Hematopoietic multipotent progenitor cell (in vitro differentiated cells): ENCODE measurements around the gene ITPKB. TPM values are rescaled to one million over a fixed set of nuclear protein-coding genes. Genes with fewer than 3 reads are reported as not detected.
A peak's percentile ranks its signal among the peaks of the same experiment; 100 is the strongest.
"Not testable (repeated sequence)": the region's sequence is repeated elsewhere in the genome, so short reads cannot be mapped to it uniquely, and the experiment has no call there.

ENCODE experiments used
- DNase-seq, 3 donors: peaks; one replicate each; pipeline ENCODE4 v3.0.0-alpha.2; 2011 to 2015; ENCODE audit warnings: low read depth in 2 of 3, low spot score in 2 of 3
- total RNA-seq: library from RNA; depleted of rRNA; stranded (reverse); fragments of >200 nt; gene quantifications from one replicate; pipeline ENCODE4 v1.2.3, GENCODE V29; 2012

ITPKB gene
- total RNA-seq, 1 donor, result 21.8 TPM

DNA sequence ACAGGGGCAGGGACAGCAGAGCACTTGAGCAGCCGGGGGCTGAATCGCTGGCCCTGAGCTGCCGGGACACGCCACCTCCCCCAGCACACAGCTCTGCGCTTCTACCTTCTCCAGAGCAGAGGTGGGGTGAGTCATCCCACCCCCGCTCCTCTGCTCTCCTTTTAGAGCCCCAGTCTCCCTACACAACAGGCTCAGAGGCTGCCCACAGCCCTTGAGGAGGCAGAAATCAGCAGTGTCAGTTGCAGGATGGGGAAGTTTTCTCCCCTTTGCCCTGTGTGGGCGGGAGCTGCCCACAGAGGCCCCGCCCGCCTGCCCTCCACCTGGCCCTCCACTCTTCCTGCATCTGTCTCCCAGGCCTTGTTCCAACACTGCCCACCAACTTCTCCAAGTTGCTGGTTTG lies 95.9 kb downstream of the ITPKB start:
- peak in 2 of 3 donors; percentile 83 to 86 for DNase-seq

DNA sequence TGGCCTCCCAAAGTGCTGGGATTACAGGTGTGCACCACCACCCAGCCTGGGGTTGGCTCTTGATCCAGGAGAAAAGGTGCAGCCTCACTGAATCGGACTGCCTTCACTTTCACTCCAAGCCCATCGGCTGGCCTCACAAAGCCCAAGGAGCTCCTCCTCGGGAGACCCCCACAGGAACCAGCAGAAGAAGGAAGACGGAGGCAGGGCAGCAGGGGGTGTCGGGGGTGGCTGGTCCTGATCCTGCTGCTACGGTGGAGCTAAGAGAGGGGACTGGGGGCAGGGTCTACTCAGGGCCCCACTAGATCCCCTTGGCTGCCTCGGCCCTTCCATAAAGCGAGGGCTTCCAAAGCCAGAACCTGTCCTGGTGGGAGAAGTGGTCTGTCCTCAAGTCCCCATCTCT lies 96.7 kb downstream of the ITPKB start:
- DNase-seq, result no peak

DNA sequence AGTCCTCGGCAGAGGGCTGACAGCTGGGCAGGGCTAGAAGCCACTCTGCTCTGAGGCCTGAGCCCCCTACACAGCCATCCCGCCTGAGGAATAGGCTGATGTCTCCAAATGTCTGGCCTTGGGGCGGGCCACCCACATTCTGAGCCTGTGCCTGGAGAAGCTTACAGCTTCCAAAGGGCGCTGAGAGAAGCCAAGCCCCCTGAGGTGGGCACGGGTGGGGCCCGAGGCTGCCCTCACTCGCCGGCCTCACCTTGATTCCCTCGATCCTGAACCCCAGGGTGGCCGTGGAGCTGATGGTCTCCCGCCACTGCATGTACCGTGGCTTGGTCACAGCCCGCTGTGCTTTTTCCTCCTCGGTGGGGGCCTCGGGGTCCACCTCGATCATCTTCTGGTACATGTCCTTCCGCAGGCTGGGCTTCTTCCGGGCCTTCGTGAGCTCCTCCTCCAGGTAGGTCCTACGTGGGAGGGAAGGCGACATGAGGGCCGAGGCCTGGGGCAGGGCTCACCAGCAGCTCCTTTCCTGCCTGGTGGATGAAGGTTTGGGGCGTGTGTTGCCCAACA lies 97.3 kb downstream of the ITPKB start:
- no peak for DNase-seq

DNA sequence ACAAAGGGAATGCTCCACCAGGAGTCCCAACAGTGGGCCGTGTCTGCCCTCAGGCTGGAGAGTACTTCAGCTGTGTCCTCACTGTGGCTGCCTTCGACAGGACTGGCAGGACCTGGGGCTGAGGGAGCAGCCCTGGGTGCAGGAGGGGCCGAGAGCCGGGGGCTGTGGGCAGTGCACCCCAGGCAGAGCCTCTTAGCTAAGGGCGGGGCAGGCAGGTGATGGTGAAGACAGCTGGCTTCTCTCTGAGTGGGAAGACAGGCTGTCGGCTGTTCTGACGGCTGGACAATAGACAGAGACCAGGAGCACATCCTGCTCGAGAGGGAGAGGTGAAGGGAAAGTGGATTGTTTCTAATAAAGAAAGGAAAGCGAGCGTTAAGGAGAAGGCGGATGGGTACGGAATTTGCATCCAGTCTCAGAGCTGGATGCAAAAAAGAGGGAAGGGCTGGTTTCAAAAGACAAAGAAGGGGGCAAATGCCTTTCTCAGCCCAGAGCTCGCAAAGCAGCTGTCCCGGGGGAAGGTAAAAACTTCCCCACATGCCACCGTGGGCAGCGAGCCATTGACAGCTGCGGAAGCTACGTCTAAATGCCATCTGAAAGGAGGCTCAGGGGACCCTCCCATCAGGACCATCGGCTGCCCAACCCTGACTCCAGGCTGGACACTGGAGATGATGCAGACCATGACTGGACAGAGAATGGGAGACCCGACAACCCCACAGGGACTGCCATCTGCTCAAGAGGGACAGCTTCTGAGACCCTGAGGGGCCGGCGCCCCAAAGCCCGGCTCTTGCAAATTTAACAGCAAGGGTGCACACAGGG lies 98.6 kb downstream of the ITPKB start:
- no peak for DNase-seq

DNA sequence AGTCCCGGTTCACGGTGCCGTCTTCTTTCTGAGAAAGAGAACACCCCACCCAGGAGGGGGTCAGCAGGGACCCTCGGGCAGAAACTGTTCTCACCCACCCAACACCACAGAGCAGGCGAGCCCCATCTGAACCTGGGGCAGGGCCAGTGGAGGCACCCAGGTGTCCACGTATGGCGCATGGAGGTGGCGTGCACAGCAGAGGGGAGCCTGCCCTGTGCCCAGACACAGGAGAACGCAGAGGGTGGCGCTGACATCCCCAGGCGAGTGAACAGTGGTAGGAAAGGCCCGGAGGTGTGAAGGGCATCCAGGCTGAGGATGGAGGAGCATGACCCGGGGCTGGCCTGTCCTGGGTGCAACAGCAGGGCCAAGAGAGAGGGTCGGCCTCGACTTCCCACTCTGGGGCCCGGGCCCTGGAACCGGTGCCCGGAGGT lies 99.4 kb downstream of the ITPKB start:
- no peak for DNase-seq

DNA sequence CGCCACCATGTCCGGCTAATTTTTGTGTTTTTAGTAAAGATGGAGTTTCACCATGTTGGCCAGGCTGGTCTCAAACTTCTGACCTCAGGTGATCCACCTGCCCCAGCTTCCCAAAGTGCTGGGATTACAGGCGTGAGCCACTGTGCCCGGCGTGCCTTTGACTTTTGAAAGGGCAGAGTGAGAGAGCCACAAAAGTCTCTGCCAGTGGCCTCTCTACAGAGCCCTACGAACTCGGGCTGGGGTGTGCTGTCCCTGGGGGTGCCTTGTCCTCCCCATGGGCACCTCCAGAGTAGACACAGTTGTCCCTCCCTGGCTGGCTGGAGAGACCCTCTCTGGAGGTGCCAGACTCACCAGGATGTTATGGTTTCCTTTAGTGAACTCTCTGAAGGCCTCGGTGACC lies 99.9 kb downstream of the ITPKB start:
- not testable (repeated sequence) for DNase-seq

DNA sequence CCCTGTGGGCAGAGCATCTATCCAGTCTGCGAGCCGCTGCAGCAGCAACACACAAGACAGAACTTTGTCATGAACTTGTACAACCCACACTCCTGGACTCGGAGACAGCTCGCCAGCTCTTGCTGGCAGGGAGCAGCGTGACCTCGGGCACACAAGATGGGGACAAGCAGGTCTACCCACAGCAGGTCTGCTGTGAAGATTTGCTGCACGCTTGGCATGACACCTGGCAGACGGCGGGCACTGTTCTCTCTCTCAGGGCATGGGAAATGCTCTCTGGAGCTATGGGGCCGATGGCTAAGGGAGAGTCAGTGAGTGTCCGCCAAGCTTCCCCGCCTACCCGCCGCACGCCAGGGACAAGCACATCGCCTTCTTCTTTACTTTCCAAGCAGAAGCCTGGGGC lies 100.5 kb downstream of the ITPKB start:
- DNase-seq, result no peak

DNA sequence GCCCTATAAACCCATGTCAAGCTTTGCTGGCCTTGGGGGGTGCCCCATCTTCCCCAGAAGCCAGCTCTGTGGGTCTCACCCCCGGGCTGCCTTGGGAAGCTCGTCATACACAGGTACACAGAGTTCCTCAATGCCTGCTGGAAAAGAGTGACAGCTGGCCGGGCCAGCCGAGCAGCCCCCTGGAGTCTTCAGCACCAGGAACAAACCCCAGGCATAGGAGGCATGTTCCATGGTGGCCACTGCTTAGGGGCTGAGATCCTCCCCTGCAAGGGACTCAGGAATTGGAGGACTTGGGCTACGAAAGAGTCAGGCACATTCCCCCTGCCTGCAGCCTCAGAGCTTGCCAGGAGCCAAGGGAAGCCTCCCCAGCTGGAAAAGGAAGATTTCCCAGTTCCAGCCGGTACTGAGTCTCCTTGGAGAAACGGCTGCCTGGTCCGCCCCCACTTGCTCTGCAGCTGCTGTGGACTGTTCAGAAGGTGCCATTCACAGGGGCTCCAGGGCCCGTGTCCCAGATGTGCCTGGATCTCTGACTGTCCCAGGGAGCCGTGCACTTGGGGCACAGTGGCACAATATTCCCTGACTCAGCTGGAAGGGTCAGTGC lies 101.0 kb downstream of the ITPKB start:
- no peak for DNase-seq

DNA sequence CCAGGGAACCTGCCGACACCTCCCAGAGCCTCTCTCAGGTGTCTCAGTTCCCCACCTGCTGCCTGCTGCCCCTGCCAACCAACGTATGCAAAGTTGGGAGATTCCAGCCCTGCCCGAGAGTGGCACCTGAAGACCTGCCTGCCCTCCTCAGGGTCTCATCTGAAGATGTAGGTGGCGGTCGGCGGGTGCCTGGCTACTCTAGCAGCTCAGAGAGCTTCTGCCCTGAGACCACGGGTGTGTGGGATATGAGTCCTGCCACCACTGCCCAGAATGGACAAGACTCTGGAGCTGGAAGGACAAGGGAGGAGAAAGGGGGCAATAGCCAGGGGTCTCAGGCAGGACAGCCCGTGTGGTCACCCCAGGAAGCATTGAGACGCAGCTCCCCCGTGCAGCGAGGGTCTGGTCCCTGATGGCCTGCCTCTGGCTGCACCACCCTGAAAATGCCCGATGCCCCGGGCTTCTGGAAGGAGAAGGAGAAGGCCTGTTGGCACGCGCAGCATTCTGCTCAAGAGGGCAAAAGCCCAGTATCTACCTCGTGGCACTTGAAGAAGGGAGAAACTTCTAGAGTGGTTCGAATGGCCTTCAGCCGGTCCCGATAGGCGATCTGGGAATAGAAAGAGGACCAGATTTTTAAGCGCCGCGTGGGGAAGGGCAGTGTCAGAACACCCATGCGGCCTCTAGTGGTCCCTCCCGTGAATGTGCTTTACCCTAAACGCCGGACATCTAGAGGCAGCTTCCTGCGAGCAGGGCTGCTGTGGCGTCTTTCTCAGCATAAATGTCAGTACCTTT lies 101.7 kb downstream of the ITPKB start:
- DNase-seq, result no peak

DNA sequence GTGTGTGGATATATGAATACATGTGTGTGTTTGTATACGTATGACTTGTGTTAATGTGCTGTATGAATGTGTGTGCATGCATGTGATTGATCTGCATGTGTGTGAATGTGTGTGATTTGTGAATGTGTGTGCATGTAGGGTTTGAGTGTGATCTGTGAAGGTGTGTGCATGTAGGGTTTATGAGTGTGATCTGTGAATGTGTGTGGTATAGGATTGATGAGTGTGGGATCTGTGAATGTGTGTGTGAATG lies 102.3 kb downstream of the ITPKB start:
- no peak for DNase-seq

DNA sequence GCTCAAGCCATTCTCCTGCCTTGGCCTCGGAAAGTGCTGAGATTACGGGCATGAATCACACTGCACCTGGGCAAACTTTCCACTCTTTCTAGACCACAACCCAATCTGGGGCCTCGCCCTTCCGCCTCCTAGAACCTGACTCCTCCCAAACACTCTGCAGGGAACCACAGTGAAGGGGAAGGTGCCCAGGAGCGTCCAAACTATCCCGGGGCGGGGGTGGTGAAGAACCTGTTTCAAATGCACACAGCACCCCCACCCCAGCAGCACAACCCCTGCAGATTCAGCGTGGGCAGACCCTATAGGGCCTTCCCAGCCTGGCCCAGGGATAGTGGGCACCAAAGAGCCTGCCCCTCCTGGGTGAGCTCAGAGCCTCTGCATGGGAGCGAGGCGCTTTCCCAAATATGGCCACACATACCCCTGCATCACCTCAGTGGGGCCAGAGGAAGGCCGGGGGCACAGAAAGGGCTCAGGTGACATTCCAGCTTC lies 103.6 kb downstream of the ITPKB start:
- DNase-seq, result no peak

DNA sequence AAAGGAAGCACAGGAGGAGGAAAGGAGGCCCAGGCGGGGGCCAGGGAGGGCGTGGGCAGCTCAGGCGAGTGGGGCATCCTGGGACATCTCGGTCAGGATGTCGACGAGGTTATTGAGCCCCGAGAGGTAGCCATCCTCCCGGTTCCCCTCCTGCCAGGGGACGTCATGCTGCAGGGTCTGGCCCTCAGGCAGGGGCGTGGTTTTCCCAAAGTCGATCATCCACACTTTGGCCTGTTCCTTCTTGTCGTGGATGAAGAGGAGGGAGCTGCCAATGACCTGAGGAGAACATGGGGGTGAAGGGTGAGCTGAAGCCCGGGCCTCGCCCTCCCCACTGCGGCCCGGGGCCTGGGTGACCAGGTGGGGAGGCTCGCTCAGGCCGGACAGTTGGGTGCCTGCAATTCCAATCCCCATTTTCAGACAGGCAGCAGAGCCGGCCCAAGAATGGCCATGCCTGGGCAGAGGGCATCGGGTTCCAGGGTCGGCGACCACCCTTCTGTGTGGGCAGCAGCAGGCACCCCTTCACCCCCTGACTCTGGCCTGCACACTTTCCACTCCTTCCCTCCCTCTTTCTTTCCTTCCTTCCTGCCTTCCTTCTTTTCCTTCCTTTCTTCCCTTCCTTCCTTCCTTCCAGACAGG lies 104.4 kb downstream of the ITPKB start:
- DNase-seq, result no peak

DNA sequence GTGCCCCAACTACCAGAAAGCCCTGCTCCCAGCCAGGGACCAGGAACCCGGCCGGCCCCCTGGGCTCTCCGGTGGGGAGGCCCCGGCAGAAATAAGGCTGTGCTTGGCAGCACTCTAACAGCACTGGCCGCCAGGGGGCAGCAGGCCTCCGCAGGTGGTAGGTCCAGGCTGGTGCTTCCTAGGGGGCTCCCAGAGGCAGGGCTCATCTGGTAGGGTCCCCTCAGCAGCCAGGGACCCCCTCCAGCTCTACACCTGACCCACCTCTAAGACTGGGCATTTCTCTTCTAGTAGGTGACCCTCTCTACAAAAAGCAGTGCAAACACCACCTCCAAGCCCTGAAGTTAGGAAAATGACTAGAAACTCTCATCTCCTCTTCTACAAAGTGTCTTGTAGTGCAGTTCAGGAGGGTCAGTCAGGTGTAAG lies 104.9 kb downstream of the ITPKB start:
- peak; percentile 75 to 78 (median 77) for DNase-seq

DNA sequence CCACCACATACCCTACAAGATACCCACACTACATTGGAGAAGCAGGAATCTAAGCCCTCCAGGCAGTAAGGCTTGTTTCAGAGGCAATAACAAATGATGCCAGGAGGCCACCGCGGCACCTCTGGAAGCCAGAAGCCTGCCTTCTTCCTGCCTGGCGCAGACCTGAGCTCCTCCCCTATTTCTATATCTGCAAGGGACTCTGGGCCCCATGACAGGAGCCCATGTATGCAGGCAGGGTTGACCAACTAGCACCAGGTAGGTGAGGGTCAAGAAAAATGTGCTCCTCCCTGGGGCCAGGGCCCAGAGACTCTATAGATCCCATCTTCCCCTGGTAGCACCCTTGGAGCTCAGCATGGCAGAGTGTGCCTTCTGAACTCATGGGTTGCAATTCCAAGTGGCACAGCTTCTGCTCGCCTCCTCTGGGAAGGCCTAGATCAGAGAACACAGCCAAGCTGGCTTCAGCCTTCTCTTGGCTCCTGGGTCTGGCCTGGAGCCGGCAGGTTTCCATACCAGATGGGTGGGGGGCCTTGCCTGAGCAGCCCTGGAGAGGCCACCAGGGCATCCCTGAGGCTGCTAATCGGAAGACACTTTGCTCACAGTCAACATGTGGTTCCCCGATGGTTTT lies 105.4 kb downstream of the ITPKB start:
- no peak for DNase-seq

DNA sequence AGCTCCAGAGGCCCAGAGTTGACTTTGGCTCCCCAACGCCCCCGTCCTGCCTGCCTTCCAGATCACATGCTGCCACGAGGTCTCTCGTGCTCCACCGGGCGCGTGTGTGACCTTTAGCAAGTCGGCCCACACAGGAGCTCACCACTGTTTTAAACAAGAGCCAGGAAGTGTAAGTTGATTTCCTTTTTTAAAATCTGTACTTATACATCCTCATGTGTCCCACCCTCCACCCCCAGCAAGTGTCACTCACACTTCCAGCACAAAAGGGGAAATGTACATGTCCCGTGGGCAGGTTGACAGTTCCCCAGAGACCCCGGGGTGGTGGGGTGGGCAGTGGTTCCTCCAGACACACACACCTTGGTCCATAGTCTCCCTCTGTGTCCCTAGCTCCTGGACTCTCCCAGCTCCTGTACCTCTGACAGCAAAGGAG lies 106.1 kb downstream of the ITPKB start:
- no peak for DNase-seq

DNA sequence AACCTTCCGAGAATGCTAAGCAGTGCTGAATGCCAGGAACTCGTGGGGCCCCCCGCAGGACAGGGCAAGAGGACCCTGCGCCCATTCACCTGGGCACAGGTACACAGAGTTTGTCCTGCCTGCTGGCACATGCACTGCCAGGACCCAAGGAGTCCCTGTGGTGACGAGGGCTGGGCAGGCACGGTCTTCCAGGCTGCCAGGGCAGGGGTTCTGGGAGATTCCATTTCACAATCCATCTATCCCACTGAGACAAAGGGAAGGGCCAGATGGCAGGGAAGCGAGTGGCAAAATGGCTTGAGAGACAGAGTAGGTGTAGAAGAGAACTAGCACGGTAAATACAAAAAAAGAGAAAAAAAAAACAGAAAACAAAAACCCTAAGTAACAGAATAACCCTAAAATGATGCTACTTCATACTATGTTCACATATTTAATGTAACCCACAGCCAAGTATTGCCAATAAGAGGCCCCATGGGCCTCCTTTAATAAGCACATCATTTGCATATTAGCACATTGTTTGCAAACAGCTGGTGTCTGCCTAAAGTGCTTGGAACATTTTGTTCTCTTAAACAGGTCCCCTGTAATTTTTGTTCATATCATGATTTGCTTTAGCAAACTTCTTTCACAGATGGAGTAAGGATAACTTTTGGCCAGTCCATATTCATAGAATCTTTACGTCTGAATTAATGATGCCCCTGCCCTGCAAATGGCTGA lies 106.8 kb downstream of the ITPKB start:
- DNase-seq, result no peak

DNA sequence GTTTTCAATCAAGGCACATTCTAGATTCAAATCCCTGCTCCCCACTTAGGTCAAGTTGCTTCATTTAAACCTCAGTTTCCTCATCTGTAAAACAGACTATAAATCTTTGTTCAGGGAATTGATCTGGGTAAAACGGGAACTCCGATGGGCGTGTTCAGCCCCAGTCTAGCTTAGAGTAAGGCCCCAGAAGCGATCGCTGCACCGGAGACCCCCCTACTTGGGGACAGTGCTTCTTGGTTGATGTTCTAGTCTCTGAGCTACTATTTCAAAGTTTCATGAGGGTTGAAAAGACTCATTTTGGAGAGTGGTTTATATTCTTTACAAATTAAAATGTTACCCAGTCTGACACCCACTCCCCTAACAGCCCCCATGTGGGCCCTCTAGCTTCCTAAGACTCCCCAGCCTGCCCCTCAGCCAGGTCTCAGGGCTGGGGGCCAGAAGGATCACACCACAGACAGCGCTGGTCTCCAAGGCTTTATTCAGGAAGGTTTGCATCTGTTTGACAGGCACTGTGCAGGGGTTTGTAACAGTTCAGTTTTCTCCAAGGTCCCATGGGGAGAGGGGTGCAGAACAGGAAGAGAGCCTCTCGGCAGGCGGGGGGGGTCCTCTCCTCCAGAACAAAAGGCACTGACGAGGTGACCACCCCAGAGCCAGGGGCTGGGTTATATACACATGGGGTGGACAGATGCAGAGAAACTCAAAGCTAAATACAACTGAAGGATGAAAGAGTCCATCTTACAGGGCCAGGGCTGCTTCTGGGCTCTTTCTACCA lies 107.7 kb downstream of the ITPKB start:
- no peak for DNase-seq

DNA sequence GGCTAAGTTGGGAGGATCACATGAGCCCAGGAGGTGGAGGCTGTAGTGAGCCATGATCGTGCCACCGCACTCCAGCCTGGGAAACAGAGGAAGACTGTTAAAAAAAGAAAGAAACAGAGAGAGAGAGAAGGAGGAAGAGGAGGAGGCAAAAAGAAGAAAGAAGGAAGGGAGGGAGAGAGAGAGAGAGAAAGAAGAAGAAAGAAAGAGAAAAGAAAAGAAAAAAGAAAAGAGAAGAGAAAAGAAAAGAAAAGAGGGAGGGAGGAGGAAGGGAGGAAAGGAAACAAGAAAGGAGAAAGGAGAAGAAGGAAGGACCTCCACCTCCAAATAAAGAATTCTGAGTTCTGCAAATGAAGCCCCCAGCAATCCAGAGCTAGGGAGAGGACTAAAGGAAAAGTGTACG lies 108.5 kb downstream of the ITPKB start:
- DNase-seq, result no peak
